ENCODE measurements around the gene NAA50.

DNA sequence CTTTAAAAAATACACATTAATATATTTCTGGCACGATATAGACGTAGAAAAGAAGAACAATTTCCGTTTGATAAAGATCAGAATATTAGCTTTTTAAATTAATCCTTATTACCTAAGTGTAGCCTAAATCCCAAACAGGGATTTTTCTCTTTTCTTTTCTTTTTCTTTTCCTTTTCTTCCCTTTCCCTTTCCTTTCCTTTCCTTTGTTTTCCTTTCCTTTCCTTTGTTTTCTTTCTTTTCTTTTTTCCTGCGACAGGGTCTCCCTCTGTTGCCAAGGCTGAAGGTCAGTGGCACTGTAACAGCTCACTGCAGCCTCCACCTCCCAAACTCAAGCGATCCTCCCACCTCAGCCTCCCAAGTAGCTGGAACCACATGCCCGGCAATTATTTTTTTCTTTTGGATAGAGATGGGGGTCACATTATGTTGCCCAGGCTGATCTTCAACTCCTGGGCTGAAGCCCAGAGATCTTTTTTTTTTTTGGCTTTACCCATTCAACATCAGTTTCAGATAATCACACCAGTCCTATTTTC is 47.8 kb downstream of the NAA50 start:
- TF ChIP-seq FOXM1 (IDR thresholded peaks at IDR 0.05; ENCODE audit: borderline replicate concordance) (no peak), SUZ12 (IDR thresholded peaks at IDR 0.05) (no peak), TARDBP (IDR thresholded peaks at IDR 0.05) (no peak), BHLHE40 (IDR thresholded peaks at IDR 0.05; ENCODE audit: borderline replicate concordance) (no peak), ELF4 (IDR thresholded peaks at IDR 0.05) (no peak), L3MBTL2 (conservative IDR thresholded peaks at IDR 0.05) (no peak), SP1 (IDR thresholded peaks at IDR 0.05) (no peak), FOXK2 (IDR thresholded peaks at IDR 0.05) (no peak), FOXA1 (IDR thresholded peaks at IDR 0.05) (no peak), ARNT (IDR thresholded peaks at IDR 0.05) (no peak), HDGF (IDR thresholded peaks at IDR 0.05; ENCODE audit: borderline replicate concordance) (no peak), ZNF384 (IDR thresholded peaks at IDR 0.05) (no peak), NFRKB (IDR thresholded peaks at IDR 0.05) (no peak)
- TF ChIP-seq, protein P1, sequence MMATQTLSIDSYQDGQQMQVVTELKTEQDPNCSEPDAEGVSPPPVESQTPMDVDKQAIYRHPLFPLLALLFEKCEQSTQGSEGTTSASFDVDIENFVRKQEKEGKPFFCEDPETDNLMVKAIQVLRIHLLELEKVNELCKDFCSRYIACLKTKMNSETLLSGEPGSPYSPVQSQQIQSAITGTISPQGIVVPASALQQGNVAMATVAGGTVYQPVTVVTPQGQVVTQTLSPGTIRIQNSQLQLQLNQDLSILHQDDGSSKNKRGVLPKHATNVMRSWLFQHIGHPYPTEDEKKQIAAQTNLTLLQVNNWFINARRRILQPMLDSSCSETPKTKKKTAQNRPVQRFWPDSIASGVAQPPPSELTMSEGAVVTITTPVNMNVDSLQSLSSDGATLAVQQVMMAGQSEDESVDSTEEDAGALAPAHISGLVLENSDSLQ (IDR thresholded peaks at IDR 0.05): no peak

Data from HEK293T (cell line).